Measurements from ENCODE around the gene ANKS1A.

ANKS1A gene

DNA sequence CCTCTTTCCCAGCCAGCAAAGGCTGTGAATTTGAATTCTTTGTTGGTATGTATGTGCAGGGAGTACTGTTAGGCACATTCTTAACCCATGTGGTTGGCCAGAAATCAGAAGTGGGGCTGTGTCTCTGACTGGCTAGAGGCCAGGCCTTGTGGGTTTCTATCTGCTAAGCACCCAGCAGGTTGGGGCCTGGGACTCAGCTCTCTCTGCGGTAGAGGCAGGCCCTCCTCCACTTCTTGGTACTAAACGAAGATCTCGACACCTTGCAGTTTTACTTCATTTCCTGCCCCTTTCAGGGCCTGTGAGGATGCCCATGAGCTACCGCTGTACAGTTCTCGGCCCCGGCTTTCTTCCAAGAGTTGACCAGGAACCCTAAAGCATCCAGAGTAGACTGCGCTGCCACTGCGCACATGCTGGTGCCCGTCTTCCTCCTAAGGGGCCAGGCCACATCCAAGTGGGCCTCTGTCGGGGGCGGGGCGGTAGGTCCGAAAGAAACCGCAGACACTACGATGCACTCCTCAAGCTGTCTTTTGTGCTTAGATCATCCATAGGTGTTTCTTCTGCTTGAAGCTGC lies 201.0 kb downstream of the ANKS1A start:
- no peak overlapping the region for H3K27ac ChIP-seq

DNA sequence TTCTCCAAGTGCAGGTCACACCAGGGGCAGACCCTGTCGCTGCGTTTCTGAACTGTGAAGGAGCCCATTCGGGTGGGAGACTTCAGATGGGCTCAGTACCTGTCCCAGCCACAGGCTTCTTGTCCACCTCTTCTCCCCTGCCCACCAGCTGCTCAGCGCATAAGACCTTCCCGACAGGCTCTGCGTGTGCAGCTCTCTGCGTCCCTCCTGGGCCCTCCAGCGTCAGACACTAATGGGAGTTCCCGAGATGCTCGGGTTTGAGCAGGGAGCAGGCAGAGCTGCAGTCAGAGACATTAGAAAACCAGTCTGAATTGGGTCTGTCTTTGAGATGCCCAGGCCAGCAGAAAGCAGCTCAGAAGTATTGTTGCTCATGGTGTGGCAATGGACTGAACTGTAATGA lies 201.7 kb downstream of the ANKS1A start:
- no peak overlapping the region for H3K27ac ChIP-seq
- TF ChIP-seq ZFX (IDR thresholded peaks at IDR 0.05), result no peak
- TF ChIP-seq, protein P1, sequence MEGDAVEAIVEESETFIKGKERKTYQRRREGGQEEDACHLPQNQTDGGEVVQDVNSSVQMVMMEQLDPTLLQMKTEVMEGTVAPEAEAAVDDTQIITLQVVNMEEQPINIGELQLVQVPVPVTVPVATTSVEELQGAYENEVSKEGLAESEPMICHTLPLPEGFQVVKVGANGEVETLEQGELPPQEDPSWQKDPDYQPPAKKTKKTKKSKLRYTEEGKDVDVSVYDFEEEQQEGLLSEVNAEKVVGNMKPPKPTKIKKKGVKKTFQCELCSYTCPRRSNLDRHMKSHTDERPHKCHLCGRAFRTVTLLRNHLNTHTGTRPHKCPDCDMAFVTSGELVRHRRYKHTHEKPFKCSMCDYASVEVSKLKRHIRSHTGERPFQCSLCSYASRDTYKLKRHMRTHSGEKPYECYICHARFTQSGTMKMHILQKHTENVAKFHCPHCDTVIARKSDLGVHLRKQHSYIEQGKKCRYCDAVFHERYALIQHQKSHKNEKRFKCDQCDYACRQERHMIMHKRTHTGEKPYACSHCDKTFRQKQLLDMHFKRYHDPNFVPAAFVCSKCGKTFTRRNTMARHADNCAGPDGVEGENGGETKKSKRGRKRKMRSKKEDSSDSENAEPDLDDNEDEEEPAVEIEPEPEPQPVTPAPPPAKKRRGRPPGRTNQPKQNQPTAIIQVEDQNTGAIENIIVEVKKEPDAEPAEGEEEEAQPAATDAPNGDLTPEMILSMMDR (conservative IDR thresholded peaks at IDR 0.05), result no peak

More for the DNA sequence above, 201.0 kb downstream of the ANKS1A start:
- TF ChIP-seq, protein P1 (conservative IDR thresholded peaks at IDR 0.05), result no peak
- TF ChIP-seq ZFX (IDR thresholded peaks at IDR 0.05), result no peak

DNA sequence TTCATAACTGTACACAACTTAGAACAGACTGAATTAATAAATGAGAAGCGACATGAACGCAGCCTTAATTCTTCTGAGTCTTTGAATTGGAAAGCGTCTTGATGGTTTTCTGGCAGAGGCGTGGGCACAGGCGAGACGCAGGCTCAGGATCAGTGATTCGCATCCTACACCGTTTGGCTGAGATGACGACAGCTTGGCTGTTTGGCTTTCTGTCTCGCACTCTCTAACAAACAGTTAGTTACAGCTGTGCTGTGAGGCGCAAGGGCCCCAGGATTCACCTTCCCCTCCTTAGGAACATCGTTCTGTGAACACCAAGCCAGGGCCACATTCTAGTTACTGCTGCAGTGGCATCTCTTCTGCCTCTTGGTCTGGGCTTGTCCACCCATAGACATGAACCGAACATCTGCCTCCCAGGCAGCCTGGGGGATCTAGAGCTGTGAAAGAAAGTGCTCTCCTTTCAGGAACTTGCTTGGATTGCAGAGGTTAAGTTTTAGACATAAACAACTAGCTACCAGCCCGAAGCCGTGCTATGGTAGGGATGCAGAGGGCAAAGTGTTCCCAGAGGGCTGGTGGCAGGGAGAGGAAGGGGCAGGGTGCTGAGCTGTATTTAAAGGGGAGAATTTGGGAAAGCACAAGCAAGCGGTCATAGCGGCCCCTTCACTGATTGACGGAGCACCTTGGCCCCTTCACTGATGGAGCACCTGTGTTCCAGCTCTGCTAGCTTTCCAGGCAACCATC lies 202.5 kb downstream of the ANKS1A start:
- H3K27ac ChIP-seq, result no peak overlapping the region

DNA sequence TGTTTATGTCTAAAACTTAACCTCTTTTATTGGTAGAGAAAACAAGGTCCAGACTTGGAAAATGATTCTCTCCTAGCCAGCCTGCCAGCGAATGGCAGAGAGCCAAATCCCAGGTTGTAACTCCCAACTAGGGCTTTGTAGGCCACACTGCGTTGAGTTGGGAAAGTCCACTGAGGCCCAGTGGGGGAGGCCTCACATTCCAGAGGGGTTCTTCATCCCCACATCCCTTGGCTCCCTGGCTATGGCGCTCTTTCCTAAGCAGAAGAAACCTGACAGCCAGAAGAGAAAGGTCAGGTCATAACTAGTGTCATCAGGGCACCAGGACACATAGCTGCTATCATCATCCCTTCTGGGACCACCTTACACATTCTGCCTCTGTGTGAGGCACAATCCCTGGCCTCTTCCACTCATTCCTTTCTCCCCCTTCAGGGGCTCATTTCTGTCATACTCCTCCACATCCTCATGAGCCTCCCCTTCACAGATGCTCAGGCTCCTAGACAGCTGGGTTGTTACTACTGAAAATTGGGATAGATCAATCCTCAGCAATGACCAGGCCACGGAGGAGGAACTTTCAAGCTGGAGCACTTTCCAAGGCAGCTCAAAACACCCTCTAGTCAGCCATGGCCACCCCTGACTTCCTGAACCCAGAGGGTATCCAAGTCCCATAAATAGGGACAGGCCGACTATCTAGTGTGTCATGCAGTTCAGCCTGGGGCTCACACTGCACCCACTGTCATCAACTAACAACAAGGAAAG lies 203.5 kb downstream of the ANKS1A start:
- no peak for TF ChIP-seq ZFX (IDR thresholded peaks at IDR 0.05)
- TF ChIP-seq, protein P1 (conservative IDR thresholded peaks at IDR 0.05), result no peak
- peak overlapping the region; percentile 22; the same call in 1 of the 2 replicates for H3K27ac ChIP-seq

More for the DNA sequence above, 202.5 kb downstream of the ANKS1A start:
- TF ChIP-seq, protein P1 (conservative IDR thresholded peaks at IDR 0.05), result no peak
- no peak for TF ChIP-seq ZFX (IDR thresholded peaks at IDR 0.05)

DNA sequence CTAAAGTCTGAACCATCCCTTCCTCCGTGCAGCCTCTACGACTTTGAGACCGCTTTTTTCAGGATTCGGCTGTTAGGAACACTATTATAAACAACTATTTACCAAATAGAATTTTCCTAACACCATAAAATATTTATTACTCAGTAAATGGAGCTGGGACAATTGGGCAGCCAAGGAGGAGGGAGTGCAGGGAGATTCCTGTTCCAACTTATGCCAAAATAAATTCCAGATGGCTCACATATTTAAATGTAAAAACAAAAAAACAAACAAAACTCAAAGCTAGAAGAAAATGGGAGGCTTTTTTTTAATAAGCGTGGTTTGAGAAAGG lies 204.0 kb downstream of the ANKS1A start:
- H3K27ac ChIP-seq, result peak overlapping the region; percentile 22; the same call in 1 of the 2 replicates
- no peak for TF ChIP-seq ZFX (IDR thresholded peaks at IDR 0.05)
- TF ChIP-seq, protein P1 (conservative IDR thresholded peaks at IDR 0.05), result no peak

DNA sequence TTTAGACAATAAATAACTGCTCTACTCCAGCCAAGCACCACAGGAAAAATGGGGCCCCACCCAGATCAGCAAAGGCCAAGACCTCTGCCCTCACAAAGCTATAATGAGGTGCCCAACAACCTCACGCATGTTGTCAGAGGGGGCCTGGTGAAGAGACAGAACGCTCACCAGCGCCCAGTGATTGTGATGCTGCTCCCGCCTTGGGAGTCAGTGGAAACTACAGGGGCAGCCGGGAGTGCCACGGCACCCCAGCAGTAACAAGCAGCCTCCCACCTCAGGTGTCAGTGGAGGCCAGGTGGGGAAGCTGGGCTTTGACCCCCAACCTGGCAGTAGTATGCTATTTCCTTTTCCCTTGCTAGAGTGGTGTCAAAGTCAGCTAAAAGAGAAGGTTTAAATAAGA lies 204.7 kb downstream of the ANKS1A start:
- H3K27ac ChIP-seq, result no peak overlapping the region; the same call in 1 of the 2 replicates
- TF ChIP-seq, protein P1 (conservative IDR thresholded peaks at IDR 0.05), result no peak
- no peak for TF ChIP-seq ZFX (IDR thresholded peaks at IDR 0.05)

DNA sequence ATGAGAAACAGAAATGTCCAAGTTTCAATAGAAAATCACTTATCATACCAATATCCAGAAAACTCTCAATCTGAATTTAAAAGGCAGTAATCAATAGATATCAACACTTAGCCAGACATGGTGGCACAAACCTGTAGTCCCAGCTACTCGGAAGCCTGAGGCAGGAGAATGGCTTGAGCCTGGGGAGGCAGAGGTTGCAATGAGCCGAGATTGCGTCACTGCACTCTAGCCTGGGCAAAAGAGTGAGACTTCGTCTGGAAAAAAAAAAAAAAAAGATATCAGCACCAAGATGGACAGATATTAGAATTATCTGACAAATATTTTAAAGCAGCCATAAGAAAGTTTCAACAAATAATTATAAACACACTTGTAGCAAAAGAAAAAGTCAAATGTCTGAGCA lies 205.1 kb downstream of the ANKS1A start:
- no peak overlapping the region; the same call in 1 of the 2 replicates for H3K27ac ChIP-seq
- TF ChIP-seq ZFX (IDR thresholded peaks at IDR 0.05), result no peak
- TF ChIP-seq, protein P1 (conservative IDR thresholded peaks at IDR 0.05), result no peak

All from C4-2B (cell line).